WERI-Rb-1 (cell line): ENCODE data around the gene H1-8.

ENCODE experiments used
- DNase-seq: peaks from one replicate; pipeline ENCODE4 v3.0.0-alpha.2; 2020
- H3K27ac ChIP-seq: fragments of 250-450 bp; sonication (Bioruptor Pico); 2 replicates; pipeline ENCODE4 v1.5.1; 2020; ENCODE audit warnings: mild to moderate bottlenecking, moderate library complexity
- H3K27me3 ChIP-seq: fragments of 250-450 bp; sonication (Bioruptor Pico); 2 replicates; pipeline ENCODE4 v1.5.1; 2021; ENCODE audit warnings: mild to moderate bottlenecking, low read depth, moderate library complexity; ENCODE audit not compliant: insufficient read depth, severe bottlenecking
- H3K36me3 ChIP-seq: fragments of 250-450 bp; sonication (Bioruptor Pico); 2 replicates; pipeline ENCODE4 v1.5.1; 2020; ENCODE audit warnings: mild to moderate bottlenecking, moderate library complexity
- H3K4me3 ChIP-seq: 2 replicates; pipeline ENCODE4 v1.5.1; 2011; ENCODE audit warnings: low read depth, mild to moderate bottlenecking, control low read depth, low read length
- H3K9me3 ChIP-seq: fragments of 250-450 bp; sonication (Bioruptor Pico); 2 replicates; pipeline ENCODE4 v1.5.1; 2021; ENCODE audit warnings: mild to moderate bottlenecking, moderate library complexity; ENCODE audit not compliant: severe bottlenecking
- TF ChIP-seq, protein P1 (sequence below): IDR thresholded peaks from 2 replicates; pipeline ENCODE4 v1.5.1; 2011; ENCODE audit warnings: low read depth, mild to moderate bottlenecking, control low read depth, inconsistent platforms, low read length

The H1-8 gene

DNA sequence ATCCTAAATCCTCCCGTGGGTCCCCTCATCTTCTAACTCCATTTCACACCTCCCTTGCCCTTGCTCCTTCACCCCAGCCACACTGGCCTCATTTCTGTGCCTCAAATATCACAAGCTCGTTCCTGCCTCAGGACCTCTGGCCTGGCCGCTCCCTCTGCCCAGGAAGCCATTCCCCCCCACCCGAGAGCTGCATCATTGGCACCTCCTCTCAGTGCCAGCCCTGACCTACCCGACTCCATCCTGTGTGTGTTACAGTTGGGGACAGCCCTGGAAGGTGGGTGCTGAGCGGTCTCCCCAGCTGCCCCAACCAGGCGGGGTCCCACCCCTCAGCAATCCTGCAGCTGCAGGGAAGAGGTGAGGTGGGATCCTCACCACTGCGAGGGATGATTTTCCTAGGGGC, 49.0 kb downstream of the H1-8 start:
- Histone ChIP-seq H3K27me3 (no peaks in the 10 kb centered on the region), H3K36me3 (no peaks in the 10 kb centered on the region), H3K4me3 (no peak overlapping the region; the same call in none of the 2 replicates), H3K27ac (peak overlapping the region; percentile 84), H3K9me3 (no peaks in the 10 kb centered on the region)
- TF ChIP-seq, protein P1, sequence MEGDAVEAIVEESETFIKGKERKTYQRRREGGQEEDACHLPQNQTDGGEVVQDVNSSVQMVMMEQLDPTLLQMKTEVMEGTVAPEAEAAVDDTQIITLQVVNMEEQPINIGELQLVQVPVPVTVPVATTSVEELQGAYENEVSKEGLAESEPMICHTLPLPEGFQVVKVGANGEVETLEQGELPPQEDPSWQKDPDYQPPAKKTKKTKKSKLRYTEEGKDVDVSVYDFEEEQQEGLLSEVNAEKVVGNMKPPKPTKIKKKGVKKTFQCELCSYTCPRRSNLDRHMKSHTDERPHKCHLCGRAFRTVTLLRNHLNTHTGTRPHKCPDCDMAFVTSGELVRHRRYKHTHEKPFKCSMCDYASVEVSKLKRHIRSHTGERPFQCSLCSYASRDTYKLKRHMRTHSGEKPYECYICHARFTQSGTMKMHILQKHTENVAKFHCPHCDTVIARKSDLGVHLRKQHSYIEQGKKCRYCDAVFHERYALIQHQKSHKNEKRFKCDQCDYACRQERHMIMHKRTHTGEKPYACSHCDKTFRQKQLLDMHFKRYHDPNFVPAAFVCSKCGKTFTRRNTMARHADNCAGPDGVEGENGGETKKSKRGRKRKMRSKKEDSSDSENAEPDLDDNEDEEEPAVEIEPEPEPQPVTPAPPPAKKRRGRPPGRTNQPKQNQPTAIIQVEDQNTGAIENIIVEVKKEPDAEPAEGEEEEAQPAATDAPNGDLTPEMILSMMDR, result no peak
- no peak for DNase-seq

DNA sequence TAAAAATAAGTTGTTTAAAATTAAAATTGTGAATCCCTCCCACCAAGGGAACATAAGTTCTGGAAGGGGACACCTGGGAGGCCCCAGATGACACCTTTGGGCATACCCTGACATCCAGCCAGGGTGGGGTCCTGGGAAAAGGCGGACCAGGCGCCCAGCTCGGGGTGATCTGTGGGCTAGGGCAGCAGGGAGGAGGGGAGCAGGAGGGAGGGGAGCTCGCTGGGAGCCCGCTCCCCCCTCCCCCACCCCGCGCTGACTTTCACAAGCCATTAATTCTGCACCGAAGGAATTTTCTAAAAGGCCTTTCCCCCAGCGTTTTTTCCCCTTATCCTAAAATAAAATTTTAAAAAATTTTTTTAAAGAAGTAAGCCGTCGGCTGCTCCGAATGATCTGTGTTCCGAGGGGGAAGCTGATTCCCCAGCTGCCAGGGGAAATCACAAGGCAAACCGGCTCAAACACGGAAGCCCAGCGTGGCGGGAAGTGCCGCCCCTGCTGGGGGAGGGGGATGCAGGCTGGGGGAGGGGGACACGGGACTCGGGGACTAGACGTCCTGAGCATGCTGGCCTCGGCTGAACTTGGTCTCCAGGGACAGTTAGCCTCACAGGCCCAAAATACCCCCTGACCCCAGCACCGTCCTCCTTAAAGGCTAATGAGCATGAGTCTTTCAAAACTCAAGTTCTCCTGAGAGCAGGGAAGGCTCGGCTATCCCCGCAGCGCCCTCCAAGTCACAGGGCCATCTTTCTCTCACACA, 49.6 kb downstream of the H1-8 start:
- Histone ChIP-seq H3K9me3 (no peaks in the 10 kb centered on the region), H3K36me3 (no peaks in the 10 kb centered on the region), H3K4me3 (peak overlapping the region; percentile 32), H3K27me3 (no peaks in the 10 kb centered on the region), H3K27ac (peak overlapping the region; percentile 84)
- peak; percentile 91 for DNase-seq
- TF ChIP-seq, protein P1, result no peak

DNA sequence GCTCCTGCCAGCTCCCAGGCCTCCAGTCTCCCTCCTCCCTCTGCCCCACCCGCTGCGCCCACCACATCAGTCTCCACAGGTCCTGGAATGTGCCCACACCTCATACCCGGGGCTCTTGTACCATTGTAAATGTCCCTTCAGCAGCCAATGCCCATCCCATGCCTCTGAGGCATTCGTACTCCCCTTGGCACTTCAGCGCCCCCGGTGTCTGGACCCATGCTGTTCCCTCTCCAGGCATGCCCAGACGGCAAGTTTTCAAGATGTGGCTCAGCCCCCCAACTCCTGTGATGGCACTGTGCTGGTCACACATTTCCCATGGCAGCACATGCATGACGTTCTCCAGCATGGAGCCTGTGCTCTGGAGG, 50.2 kb downstream of the H1-8 start:
- DNase-seq, result peak; percentile 42
- no peaks in the 10 kb centered on the region for H3K36me3 ChIP-seq
- no peak overlapping the region for H3K4me3 ChIP-seq
- no peaks in the 10 kb centered on the region for H3K27me3 ChIP-seq
- H3K27ac ChIP-seq, result peak overlapping the region; percentile 84
- TF ChIP-seq, protein P1, result peak; percentile 20; the same call in 1 of the 2 replicates
- no peaks in the 10 kb centered on the region for H3K9me3 ChIP-seq

DNA sequence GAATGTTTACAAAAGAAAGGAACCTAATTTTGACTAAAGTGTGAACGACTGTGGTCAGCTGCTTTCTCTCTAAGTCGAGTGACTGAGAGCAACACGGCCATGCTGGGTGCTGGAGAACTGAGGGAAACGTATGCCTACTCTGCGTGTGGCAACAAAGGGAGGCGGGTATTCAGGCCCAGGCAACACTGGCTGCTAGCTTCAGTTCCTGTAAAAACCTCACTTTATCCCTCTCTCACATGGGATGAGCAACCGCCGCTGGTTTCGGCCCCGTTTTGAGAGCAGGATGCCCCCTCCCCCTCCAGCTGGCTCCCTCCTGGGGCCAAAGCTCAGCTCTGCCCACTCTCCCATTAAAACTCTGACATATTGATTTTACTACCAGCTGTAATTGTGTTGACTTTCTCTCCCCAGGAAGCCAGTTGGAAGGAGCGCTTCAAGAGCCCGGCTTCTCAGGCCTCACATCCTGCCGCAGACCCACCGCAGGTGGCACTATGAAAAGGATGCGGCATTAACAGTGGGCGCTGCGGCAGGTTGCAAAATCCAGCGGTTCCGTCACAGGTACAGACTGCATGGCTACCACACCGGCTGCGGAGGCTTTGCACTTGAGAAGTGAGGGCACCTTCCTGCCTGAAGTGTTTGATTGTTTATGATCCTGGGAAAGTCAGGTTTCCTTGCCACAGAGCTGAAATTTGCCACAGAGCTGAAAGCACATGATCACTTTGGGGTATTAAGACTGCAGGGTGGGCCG, 50.8 kb downstream of the H1-8 start:
- Histone ChIP-seq H3K9me3 (no peaks in the 10 kb centered on the region), H3K27me3 (no peaks in the 10 kb centered on the region), H3K4me3 (no peak overlapping the region), H3K27ac (peak overlapping the region; percentile 84), H3K36me3 (no peaks in the 10 kb centered on the region)
- peak; percentile 50 for DNase-seq
- TF ChIP-seq, protein P1, result no peak

DNA sequence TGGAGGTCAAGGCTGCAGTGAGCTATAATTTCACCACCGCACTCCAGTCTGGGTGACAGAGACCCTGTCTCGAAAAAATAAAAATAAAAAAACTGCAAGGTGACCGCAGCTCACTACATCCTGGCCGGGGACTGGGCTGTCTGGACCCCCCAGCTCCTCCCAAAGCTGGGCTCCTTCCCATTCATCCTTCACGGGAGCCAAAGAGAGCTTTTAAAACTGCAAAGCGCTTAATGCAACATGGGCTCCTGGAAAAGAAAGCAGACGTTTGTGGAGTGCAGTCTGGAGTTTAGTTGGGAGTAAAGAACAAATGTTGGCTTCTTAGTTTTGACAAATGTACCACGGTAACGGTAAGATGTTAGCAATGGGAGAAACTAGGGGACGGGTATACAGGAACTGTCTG, 51.4 kb downstream of the H1-8 start:
- DNase-seq, result no peak
- H3K4me3 ChIP-seq, result no peak overlapping the region
- peak overlapping the region; percentile 84; the same call in 1 of the 2 replicates for H3K27ac ChIP-seq
- H3K27me3 ChIP-seq, result no peaks in the 10 kb centered on the region
- H3K36me3 ChIP-seq, result no peaks in the 10 kb centered on the region
- TF ChIP-seq, protein P1, result no peak
- no peaks in the 10 kb centered on the region for H3K9me3 ChIP-seq
